ENCODE data around the gene C4orf50. TPM values are rescaled to one million over a fixed set of nuclear protein-coding genes. Genes with fewer than 3 reads are reported as not detected.

Gene C4orf50
- total and polyA plus RNA-seq, 2 donors (not counting 1 experiment from before 2014, with no cell fraction given): 0.02 TPM; not detected in 1

DNA sequence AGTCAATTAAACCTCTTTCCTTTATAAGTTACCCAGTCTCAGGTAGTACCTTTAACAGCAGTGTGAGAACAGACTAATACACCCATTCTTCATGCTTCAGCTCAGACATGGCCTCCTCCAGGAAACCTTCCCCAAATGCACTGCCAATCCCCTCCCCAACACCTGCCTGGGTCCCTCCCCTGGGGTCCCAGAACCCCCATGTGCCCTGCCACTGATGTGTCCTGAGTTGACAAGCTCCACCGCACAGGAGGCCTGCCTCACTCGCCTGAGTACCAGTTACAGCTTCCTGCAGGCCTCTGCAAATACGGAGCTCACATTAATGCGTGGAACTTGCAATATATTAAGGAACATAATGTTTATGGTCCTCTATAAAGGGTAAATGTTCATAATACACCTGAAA, 90.5 kb downstream of the C4orf50 start:
- no peak overlapping the region for H3K4me3 ChIP-seq (ENCODE audit: control extremely low read depth in 1 of 5, extremely low read depth in 1 of 5, insufficient read depth in 1 of 5, low read depth in 2 of 5, low read length in 4 of 5)
- CTCF ChIA-PET: no interaction called here
- no peaks in the 10 kb centered on the region for H3K9me3 Mint-ChIP-seq (ENCODE audit: insufficient read depth)
- H3K4me3 Mint-ChIP-seq: no peak overlapping the region
- intact Hi-C loops (cut with micrococcal nuclease): no loop called here
- H3K9ac ChIP-seq (ENCODE audit: low read length): no peak overlapping the region
- no peak overlapping the region for H2AFZ ChIP-seq (ENCODE audit: insufficient read depth, low read depth, low read length, poor library complexity, severe bottlenecking)
- ATAC-seq (ENCODE audit: low read depth): no peak
- no peaks in the 10 kb centered on the region for H3K27me3 ChIP-seq (replicated peaks in 1 of 4; ENCODE audit: control extremely low read depth in 1 of 4, control insufficient read depth in 3 of 4, insufficient read depth in 4 of 4, low read length in 3 of 4)
- H3K36me3 ChIP-seq (replicated peaks in 1 of 2; ENCODE audit: control extremely low read depth in 1 of 2, control insufficient read depth in 1 of 2, extremely low read depth in 1 of 2, insufficient read depth in 2 of 2, low read length in 1 of 2): no peaks in the 10 kb centered on the region
- no peak overlapping the region for H3K27ac ChIP-seq (ENCODE audit: low read length in 2 of 2)
- no peaks in the 10 kb centered on the region for H3K4me1 ChIP-seq (ENCODE audit: control insufficient read depth in 2 of 2, insufficient read depth in 2 of 2, low read length in 2 of 2)
- DNase-seq: no peak
- no peaks in the 10 kb centered on the region for H4K20me1 ChIP-seq (ENCODE audit: control insufficient read depth, insufficient read depth, low read length, poor library complexity, severe bottlenecking)
- no peak overlapping the region for H3K27ac Mint-ChIP-seq
- H3K4me2 ChIP-seq (replicated peaks; ENCODE audit: low read depth, low read length, poor library complexity, severe bottlenecking): no peak overlapping the region
- H3K79me2 ChIP-seq (ENCODE audit: control insufficient read depth, insufficient read depth, low read length): no peaks in the 10 kb centered on the region
- peaks cover 12% of the 10 kb centered on the region for H3K27me3 Mint-ChIP-seq
- H3K9me3 ChIP-seq (ENCODE audit: control extremely low read depth in 1 of 3, control insufficient read depth in 2 of 3, insufficient read depth in 1 of 3, low read length in 2 of 3): peaks cover 0 to 12% (median 0%) of the 10 kb centered on the region in 3 donors
- peaks cover 6% of the 10 kb centered on the region for H3K4me1 Mint-ChIP-seq
- POLR2A ChIA-PET: no interaction called here
- TF ChIP-seq EZH2 (IDR thresholded peaks at IDR 0.05; ENCODE audit: borderline replicate concordance, insufficient read depth, low read depth, low read length, poor library complexity, severe bottlenecking): no peak
- TF ChIP-seq, protein P1, sequence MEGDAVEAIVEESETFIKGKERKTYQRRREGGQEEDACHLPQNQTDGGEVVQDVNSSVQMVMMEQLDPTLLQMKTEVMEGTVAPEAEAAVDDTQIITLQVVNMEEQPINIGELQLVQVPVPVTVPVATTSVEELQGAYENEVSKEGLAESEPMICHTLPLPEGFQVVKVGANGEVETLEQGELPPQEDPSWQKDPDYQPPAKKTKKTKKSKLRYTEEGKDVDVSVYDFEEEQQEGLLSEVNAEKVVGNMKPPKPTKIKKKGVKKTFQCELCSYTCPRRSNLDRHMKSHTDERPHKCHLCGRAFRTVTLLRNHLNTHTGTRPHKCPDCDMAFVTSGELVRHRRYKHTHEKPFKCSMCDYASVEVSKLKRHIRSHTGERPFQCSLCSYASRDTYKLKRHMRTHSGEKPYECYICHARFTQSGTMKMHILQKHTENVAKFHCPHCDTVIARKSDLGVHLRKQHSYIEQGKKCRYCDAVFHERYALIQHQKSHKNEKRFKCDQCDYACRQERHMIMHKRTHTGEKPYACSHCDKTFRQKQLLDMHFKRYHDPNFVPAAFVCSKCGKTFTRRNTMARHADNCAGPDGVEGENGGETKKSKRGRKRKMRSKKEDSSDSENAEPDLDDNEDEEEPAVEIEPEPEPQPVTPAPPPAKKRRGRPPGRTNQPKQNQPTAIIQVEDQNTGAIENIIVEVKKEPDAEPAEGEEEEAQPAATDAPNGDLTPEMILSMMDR (IDR thresholded peaks at IDR 0.05): no peak
- 0% methylated on average over 1 of the region's 4 CpGs for WGBS (ENCODE audit: insufficient coverage)

DNA sequence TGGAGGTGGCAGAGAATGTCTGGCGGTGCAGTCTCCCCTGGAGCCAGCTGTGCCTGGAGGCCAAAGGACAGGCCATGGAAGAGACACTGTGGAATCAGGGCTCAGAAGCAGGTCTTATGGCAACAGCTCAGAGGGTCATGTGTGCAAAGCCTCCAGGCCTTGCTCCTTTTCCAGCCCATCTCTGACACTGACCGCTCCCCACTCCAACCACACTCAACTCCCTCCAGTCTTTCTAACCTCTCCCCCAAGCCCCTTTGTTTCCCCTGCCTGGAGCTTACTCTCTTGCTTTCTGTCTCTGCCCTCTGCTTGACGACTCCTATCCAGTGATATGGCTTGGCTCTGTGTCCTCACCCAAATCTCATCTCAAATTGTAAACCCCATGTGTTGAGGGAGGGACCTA, 91.1 kb downstream of the C4orf50 start:
- H3K4me3 Mint-ChIP-seq: no peak overlapping the region
- no peak overlapping the region for H3K27ac Mint-ChIP-seq
- H2AFZ ChIP-seq (ENCODE audit: insufficient read depth, low read depth, low read length, poor library complexity, severe bottlenecking): no peak overlapping the region
- no peaks in the 10 kb centered on the region for H3K9me3 Mint-ChIP-seq (ENCODE audit: insufficient read depth)
- no peak overlapping the region for H3K4me2 ChIP-seq (replicated peaks; ENCODE audit: low read depth, low read length, poor library complexity, severe bottlenecking)
- no peak overlapping the region for H3K4me3 ChIP-seq (ENCODE audit: control extremely low read depth in 1 of 5, extremely low read depth in 1 of 5, insufficient read depth in 1 of 5, low read depth in 2 of 5, low read length in 4 of 5)
- peaks cover 6% of the 10 kb centered on the region for H3K4me1 Mint-ChIP-seq
- DNase-seq (no peak), ATAC-seq (ENCODE audit: low read depth) (no peak)
- ChIA-PET POLR2A (no interaction called here), CTCF (no interaction called here)
- peaks cover 0 to 15% (median 0%) of the 10 kb centered on the region in 3 donors for H3K9me3 ChIP-seq (ENCODE audit: control extremely low read depth in 1 of 3, control insufficient read depth in 2 of 3, insufficient read depth in 1 of 3, low read length in 2 of 3)
- intact Hi-C loops (cut with micrococcal nuclease): no loop called here
- H3K27me3 ChIP-seq (replicated peaks in 1 of 4; ENCODE audit: control extremely low read depth in 1 of 4, control insufficient read depth in 3 of 4, insufficient read depth in 4 of 4, low read length in 3 of 4): no peaks in the 10 kb centered on the region
- no peaks in the 10 kb centered on the region for H3K79me2 ChIP-seq (ENCODE audit: control insufficient read depth, insufficient read depth, low read length)
- no peaks in the 10 kb centered on the region for H3K4me1 ChIP-seq (ENCODE audit: control insufficient read depth in 2 of 2, insufficient read depth in 2 of 2, low read length in 2 of 2)
- H3K36me3 ChIP-seq (replicated peaks in 1 of 2; ENCODE audit: control extremely low read depth in 1 of 2, control insufficient read depth in 1 of 2, extremely low read depth in 1 of 2, insufficient read depth in 2 of 2, low read length in 1 of 2): no peaks in the 10 kb centered on the region
- H3K9ac ChIP-seq (ENCODE audit: low read length): no peak overlapping the region
- H4K20me1 ChIP-seq (ENCODE audit: control insufficient read depth, insufficient read depth, low read length, poor library complexity, severe bottlenecking): no peaks in the 10 kb centered on the region
- WGBS (ENCODE audit: insufficient coverage): 80% methylated on average over 2 of the region's 3 CpGs
- H3K27ac ChIP-seq (ENCODE audit: low read length in 2 of 2): no peak overlapping the region
- H3K27me3 Mint-ChIP-seq: peaks cover 13% of the 10 kb centered on the region
- TF ChIP-seq EZH2 (IDR thresholded peaks at IDR 0.05; ENCODE audit: borderline replicate concordance, insufficient read depth, low read depth, low read length, poor library complexity, severe bottlenecking): no peak
- TF ChIP-seq, protein P1 (IDR thresholded peaks at IDR 0.05): no peak
